Heart right ventricle (tissue), 16 donors: ENCODE measurements around the gene GDPD3. TPM values are rescaled to one million over a fixed set of nuclear protein-coding genes. Genes with fewer than 3 reads are reported as not detected.

Experiments used
- ATAC-seq, 8 donors: fragments of 200-7000 bp; cut with Tn5 transposase; one replicate each; pipeline ENCODE4 v1.9.1; 2020; ENCODE audit warnings: mild to moderate bottlenecking in 8 of 8, moderate library complexity in 8 of 8, moderate number of reproducible peaks in 1 of 8
- DNase-seq, 2 donors: peaks; one replicate each; pipeline ENCODE4 v3.0.0-alpha.2; 2020
- H3K27ac ChIP-seq, 10 donors: fragments of 200-600 bp; sonication (generic) in 2 of 10; one replicate each; pipeline versions ENCODE4 v1.5.0 to v1.8.0; 2020 to 2022; ENCODE audit warnings: mild to moderate bottlenecking in 3 of 10
- H3K27me3 ChIP-seq, 7 donors: fragments of 200-600 bp; one replicate each; pipeline ENCODE4 v1.8.0; 2021 to 2022; ENCODE audit warnings: mild to moderate bottlenecking in 2 of 7
- H3K36me3 ChIP-seq, 9 donors: fragments of 200-600 bp; sonication (generic) in 1 of 9; one replicate each; pipeline versions ENCODE4 v1.5.0 to v1.8.0; 2020 to 2022; ENCODE audit warnings: mild to moderate bottlenecking in 2 of 9
- H3K4me1 ChIP-seq, 9 donors: fragments of 200-600 bp; sonication (generic) in 1 of 9; one replicate each; pipeline versions ENCODE4 v1.5.0 to v1.8.0; 2020 to 2022; ENCODE audit warnings: mild to moderate bottlenecking in 4 of 9
- H3K4me3 ChIP-seq, 10 donors: fragments of 200-600 bp; sonication (generic) in 2 of 10; one replicate each; pipeline versions ENCODE4 v1.5.0 to v1.8.0; 2020 to 2022; ENCODE audit warnings: mild to moderate bottlenecking in 7 of 10, moderate library complexity in 2 of 10
- H3K9me3 ChIP-seq, 11 donors: fragments of 200-600 bp in 10 of 11; sonication (generic) in 2 of 11; one replicate each; pipeline versions ENCODE4 v1.5.0 to v1.8.0; 2013 to 2022; ENCODE audit warnings: mild to moderate bottlenecking in 2 of 11, control low read depth in 1 of 11, moderate library complexity in 1 of 11
- WGBS, 2 donors: extraction: QIAGEN DNeasy Blood & Tissue Kit; methylation state at CpG; one replicate each; pipeline ENCODE4 v1.1.7; 2013; ENCODE audit warnings: inconsistent platforms in 1 of 2; 5-methylcytosine and 5-hydroxymethylcytosine counted together
- intact Hi-C, 10 donors: fragments of 100-400 bp; cut with DNase I; formaldehyde crosslinking; loops; one replicate each; pipeline versions ENCODE4 v1.11.1 to v1.14.2; 2022
- polyA plus RNA-seq, 2 donors: library from polyadenylated mRNA; stranded (reverse); fragments of 200-250 nt; gene quantifications; one replicate each; pipeline ENCODE4 v1.2.3, GENCODE V29; 2013
- total RNA-seq, 10 donors: library from RNA; stranded (reverse); fragmentation: NEBNext Ultra II Directional in 3 of 10; extraction: Animal tissue kit (Norgen Biotek cat#: 25700) in 3 of 10; gene quantifications; one replicate each; pipeline versions ENCODE4 v1.2.1 to v1.2.4, GENCODE V29; 2021 to 2023
- TF ChIP-seq, protein P1 (sequence below), 9 donors: fragments of 200-600 bp; sonication (generic) in 2 of 9; IDR thresholded peaks; one replicate each; pipeline versions ENCODE4 v1.5.0 to v1.8.0; 2021 to 2022; ENCODE audit warnings: antibody characterized with exemption in 9 of 9, mild to moderate bottlenecking in 5 of 9, moderate library complexity in 1 of 9
- donor health status: Arrhythmogenic right ventricular cardiomyopathy.
- donor health status: ischemic (EF 13 %, LVEDD 7.1; RV severe dilation, severe dysfunction).
- donor health status: healthy with polysubstance abuse.
- donor health status: DM: no; HTN: yes; CAD: no.
- donor health status: DM: no; HTN: no; CAD: no.
- donor health status: ischemic (EF 25% LVEDD 6.9; RV normal size, moderate dysfunction).
- donor health status: ischemic (EF 25% LVEDD 5.7; RV mildly dilated, moderate dysfunction).
- donor health status: healthy.
- donor health status: DM: yes; HTN: yes; CAD: no.
- donor health status: Ischemic cardiomyopathy.
- donor health status: ischemic (EF 35%, LVEDD 5.7; RV mildly dilated, moderate dysfunction).
- donor health status: nonischemic (EF 11% LVEDD 7.7; RV severe dilation, severe dysfunction).
- donor health status: DM: yes; HTN: yes; CAD: no.
- donor health status: PGD.
- donor health status: ischemic (EF 29% LVEDD 5.4; RV normal size, mild dysfunction).
- donor health status: nonischemic (EF 23%, LVEDD 6.1; RV moderate dilation, normal function).

Gene GDPD3
- total and polyA plus RNA-seq, 12 donors, result 0.85 to 6.4 (median 1.5) TPM

DNA sequence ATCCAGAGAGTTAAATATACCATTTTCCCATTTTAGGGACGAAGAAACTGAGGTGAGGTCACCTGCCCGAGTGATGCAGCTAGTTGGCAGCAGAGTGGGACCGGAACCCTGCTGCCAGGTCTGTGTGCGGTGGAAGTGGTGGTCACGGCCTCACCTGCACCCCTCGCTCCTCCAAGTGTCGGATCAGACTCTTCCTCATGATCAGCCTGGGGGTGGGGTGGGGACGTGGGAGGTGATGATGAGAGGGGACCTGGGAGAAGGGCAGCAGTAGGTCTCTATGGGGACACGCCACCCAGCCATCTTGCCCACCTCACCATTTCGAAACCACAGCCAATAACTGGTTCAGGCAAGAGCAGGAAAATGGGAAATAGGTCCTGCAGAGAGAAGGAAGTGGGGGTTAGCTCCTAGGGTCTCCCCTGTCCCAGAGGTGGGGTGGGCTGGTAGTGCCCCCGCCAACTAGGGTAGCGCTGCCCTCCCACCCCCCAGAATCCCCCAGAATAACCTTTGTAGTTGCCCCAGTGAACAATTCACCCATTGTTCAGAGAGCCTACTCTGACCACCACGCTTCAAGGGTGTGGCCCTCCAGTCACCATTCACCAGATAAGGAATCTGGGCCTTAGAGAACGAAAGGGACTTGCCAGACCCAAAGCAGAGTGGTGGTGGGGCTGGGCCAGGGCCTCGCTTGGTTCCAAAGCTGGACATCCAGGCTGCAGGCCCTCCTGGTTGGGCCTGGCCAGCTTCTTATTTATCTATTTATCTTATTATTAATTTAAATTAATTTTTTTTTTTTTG lies 5.1 kb downstream of the GDPD3 start:
- TF ChIP-seq, protein P1, sequence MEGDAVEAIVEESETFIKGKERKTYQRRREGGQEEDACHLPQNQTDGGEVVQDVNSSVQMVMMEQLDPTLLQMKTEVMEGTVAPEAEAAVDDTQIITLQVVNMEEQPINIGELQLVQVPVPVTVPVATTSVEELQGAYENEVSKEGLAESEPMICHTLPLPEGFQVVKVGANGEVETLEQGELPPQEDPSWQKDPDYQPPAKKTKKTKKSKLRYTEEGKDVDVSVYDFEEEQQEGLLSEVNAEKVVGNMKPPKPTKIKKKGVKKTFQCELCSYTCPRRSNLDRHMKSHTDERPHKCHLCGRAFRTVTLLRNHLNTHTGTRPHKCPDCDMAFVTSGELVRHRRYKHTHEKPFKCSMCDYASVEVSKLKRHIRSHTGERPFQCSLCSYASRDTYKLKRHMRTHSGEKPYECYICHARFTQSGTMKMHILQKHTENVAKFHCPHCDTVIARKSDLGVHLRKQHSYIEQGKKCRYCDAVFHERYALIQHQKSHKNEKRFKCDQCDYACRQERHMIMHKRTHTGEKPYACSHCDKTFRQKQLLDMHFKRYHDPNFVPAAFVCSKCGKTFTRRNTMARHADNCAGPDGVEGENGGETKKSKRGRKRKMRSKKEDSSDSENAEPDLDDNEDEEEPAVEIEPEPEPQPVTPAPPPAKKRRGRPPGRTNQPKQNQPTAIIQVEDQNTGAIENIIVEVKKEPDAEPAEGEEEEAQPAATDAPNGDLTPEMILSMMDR (IDR thresholded peaks at IDR 0.05), result no peak
- intact Hi-C loops, result no loop called here
- H3K27ac ChIP-seq, result no peak overlapping the region
- DNase-seq (no peak), ATAC-seq (peak in 1 of 8 donors; percentile 26)
- WGBS, 2 donors, result 85 to 86% methylated on average over 15 of the region's 15 CpGs
- H3K4me1 ChIP-seq, result peaks cover 0 to 4% (median 0%) of the 10 kb centered on the region in 9 donors
- H3K27me3 ChIP-seq, result no peaks in the 10 kb centered on the region
- no peak overlapping the region for H3K4me3 ChIP-seq
- no peaks in the 10 kb centered on the region for H3K9me3 ChIP-seq
- peaks cover 0 to 97% (median 0%) of the 10 kb centered on the region in 9 donors for H3K36me3 ChIP-seq

DNA sequence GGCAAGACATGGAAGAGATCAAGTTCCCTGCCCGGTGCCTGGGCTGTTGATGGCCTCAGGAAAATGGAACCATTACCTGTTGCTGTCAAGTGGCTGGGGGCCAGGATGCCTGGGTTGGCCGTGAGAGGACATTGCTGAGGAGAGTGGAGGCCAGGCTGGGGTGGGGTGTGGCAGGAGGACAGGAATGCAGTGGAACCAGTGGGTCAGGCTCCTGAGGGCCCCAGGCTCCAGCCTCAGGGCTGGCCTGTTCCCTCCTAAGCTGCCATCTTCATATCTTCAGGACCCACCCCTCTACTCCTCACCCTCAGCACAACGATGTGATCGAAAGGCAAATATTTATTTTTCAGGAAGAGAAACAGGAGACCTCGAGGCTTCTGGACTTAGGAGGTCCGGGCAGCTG lies 8.8 kb downstream of the GDPD3 start:
- no peak overlapping the region for H3K4me3 ChIP-seq
- H3K36me3 ChIP-seq, result peaks cover 0 to 61% (median 0%) of the 10 kb centered on the region in 9 donors
- H3K4me1 ChIP-seq, result no peaks in the 10 kb centered on the region
- DNase-seq (no peak), ATAC-seq (no peak)
- no peaks in the 10 kb centered on the region for H3K27me3 ChIP-seq
- intact Hi-C loops, result no loop called here
- no peak overlapping the region for H3K27ac ChIP-seq
- 87 to 91% methylated on average over 6 of the region's 6 CpGs for WGBS, 2 donors
- peaks cover 0 to 7% (median 0%) of the 10 kb centered on the region in 11 donors for H3K9me3 ChIP-seq
- TF ChIP-seq, protein P1 (IDR thresholded peaks at IDR 0.05), result no peak

DNA sequence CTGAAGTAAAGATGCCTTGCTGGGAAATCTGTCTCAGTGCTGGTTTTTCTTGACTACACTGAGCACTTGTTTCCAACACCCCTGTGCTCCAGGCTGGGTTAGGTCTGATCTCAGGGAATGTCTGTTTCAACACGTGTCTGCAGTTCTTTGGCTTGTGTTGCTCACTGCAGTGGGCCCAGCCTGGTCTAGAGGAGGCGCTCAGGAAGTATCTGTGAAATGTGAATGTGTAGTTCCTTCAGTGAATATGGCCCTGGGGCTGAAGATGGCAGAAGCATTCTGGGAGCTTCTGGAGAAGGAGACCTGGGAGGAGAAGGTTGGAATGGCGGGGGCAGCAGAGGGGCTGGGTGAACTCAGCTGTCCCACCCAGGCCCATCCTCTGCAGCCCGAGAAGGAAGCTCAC lies 9.2 kb downstream of the GDPD3 start:
- H3K27me3 ChIP-seq, result no peaks in the 10 kb centered on the region
- TF ChIP-seq, protein P1 (IDR thresholded peaks at IDR 0.05), result no peak
- intact Hi-C loops, result no loop called here
- DNase-seq (no peak), ATAC-seq (no peak)
- peaks cover 0 to 11% (median 0%) of the 10 kb centered on the region in 11 donors for H3K9me3 ChIP-seq
- 76 to 86% methylated on average over 4 of the region's 4 CpGs for WGBS, 2 donors
- H3K4me3 ChIP-seq, result no peak overlapping the region
- no peak overlapping the region for H3K27ac ChIP-seq
- peaks cover 0 to 57% (median 0%) of the 10 kb centered on the region in 9 donors for H3K36me3 ChIP-seq
- H3K4me1 ChIP-seq, result no peaks in the 10 kb centered on the region

DNA sequence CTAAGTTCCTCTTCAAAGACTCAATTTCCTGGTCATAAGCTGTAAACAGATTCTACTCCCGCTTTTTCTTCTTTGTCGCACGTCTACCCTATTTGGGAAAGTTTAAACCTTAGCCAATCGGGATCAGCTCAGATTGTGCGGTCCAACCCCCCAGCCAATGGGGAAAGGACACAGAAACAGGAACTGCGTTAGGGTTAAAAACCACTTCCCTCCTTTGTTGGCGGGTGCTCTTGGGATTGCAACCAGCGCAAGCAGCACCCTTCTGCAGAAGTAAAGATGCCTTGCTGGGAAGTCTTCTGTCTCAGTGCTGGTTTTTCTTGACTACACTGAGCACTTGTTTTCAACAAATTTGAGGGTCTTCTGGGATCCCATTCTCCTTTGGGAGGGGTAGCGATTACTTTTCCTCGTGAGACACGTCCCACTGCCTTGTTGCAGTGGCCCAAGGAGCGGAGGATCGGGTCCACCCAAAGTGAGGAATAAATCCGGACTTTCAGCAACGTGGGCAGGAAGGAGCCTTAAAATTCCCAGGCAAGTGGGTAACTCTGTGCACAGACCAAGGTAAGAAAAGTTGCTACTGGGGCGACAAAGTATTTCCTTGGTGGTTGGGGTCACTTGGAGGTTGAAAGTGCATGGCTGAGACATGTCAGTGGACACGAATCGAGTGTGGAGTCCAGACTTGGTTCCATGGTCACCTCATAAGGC lies 16.3 kb downstream of the GDPD3 start:
- Histone ChIP-seq H3K4me3 (peak overlapping the region in 8 of 10 donors; percentile 62 to 93 (median 80)), H3K27me3 (no peaks in the 10 kb centered on the region), H3K27ac (peak overlapping the region in 9 of 10 donors; percentile 85 to 97 (median 94)), H3K36me3 (peaks cover 0 to 23% (median 13%) of the 10 kb centered on the region in 9 donors), H3K9me3 (peaks cover 0 to 40% (median 9%) of the 10 kb centered on the region in 11 donors), H3K4me1 (peaks cover 7 to 42% (median 36%) of the 10 kb centered on the region in 9 donors)
- no peak for DNase-seq
- ATAC-seq, result no peak
- TF ChIP-seq, protein P1 (IDR thresholded peaks at IDR 0.05), result no peak
- 95% methylated on average over 18 of the region's 18 CpGs for WGBS, 2 donors
- intact Hi-C loops, result loop anchor here in 6 of 10 donors (2.0 to 10.0 kb wide), 6 partner anchors 26 to 310 kb away; partner anchors contain the start of genes ZNF771 (in 5 of the 6) and MAPK3 (in 1 of the 6)
